NCI-H446 (cell line): ENCODE data around the gene PFN1.

Source experiments
- DNase-seq, 2 experiments: peaks; one replicate each; lab custom pipeline; 2025; lab: John Stamatoyannopoulos, UW

PFN1 gene

DNA sequence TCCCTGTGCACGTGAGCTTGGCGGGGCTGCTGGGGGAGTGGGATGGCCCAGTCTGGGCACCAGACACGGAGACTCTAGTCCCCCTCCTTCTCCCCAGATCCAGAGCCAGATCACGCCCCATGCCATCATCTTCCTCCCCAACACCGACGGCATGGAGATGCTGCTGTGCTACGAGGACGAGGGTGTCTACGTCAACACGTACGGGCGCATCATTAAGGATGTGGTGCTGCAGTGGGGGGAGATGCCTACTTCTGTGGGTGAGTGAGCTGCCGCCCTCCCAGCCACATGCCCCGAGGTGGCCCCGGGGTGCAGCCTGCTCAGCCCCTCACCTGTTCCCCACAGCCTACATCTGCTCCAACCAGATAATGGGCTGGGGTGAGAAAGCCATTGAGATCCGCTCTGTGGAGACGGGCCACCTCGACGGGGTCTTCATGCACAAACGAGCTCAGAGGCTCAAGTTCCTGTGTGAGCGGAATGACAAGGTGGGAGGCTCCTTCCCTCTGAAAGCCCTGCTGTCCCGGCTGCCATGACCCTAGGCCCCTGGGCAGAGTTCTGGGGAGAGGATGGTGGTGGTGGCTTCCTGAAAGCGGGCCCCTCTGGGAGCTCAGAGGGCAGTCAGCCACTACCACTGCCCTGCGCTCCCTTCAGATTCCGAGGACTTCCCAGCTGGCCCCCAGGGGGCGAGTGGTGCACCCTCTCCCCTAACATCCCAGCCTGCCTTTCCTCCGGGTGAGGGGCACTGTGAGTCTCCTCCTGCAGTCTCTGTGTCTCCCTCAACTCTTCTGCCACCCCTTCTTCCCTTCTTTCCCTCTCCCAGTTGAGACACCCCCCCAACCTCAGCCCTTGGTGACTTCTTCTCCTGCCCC lies 51.8 kb downstream of the PFN1 start:
- DNase-seq, result no peak

DNA sequence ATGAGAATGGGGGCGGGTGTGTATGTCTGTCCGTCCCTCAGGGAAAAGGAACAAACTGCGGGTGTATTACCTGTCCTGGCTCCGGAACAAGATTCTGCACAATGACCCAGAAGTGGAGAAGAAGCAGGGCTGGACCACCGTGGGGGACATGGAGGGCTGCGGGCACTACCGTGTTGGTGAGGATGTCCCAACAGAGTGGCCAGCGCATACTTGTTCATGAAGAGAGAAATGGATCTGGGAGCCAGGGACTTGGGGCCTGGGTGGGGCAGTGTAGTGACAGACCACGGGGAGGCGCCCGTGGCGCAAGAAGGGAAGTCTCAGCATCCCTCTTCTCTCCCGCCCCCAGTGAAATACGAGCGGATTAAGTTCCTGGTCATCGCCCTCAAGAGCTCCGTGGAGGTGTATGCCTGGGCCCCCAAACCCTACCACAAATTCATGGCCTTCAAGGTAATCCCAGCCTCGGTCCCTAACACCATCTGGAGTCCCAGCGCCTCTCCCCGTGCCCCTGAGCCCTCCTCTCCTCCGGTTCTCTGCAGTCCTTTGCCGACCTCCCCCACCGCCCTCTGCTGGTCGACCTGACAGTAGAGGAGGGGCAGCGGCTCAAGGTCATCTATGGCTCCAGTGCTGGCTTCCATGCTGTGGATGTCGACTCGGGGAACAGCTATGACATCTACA lies 52.5 kb downstream of the PFN1 start:
- no peak for DNase-seq
